ENCODE data around the gene RND3. TPM values are rescaled to one million over a fixed set of nuclear protein-coding genes. Genes with fewer than 3 reads are reported as not detected.

Gene RND3
- total RNA-seq, 2 donors from 2014 or later = 41.8 to 77.8 TPM

GRCh38 chr2:150495993-150496627, 8.6 kb upstream of the RND3 start:
- intact Hi-C loops (cut with DNase I, micrococcal nuclease) = no loop called here
- ATAC-seq = peak; percentile 26
- no peak for DNase-seq

- intact Hi-C loops (cut with DNase I, micrococcal nuclease) = no loop called here
- DNase-seq = no peak
- no peak for ATAC-seq
Observed at GRCh38 chr2:150495001-150495400, 7.5 kb upstream of the RND3 start.

DNA sequence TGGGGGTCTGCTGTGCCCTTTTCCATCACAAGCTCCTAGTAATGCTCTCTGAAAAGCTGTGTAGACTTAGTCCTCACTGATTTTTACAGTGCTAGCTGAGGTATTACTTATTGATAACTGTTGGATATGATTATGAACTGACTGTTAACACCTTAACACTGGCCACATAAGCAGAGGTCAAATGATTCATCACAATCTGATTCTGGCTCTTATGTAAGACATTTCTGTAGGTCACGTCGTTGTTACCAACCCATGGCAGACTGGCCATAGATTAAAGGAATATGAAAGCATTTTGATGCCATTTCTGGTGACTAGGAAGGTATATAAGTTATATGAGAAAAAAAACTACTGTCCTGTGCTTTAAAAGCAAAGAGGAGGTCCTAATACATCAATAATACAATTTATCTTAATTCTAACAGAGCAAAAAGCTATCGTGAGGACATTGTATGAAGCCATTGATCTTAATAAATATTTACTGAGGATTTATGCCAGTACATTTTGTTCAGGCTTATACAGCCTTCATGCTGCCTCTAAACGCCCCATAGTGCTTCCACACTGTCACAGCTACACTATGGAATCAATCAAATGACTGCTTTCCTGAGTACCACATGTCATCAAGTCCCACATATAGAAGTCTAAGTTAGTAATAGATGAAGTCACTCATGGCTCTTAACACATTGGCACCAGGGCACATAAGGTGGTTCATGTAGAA, 6.9 kb upstream of the RND3 start:
- intact Hi-C loops (cut with DNase I, micrococcal nuclease) = loop anchor here in 1 of 2 donors (5.0 kb wide), 1 partner anchor 897 kb away; no protein-coding TSS in a partner anchor
- DNase-seq = no peak
- no peak for ATAC-seq

- DNase-seq (no peak), ATAC-seq (no peak)
- intact Hi-C loops (cut with DNase I, micrococcal nuclease) = loop anchor here in 1 of 2 donors (5.0 kb wide), 1 partner anchor 895 kb away; no protein-coding TSS in a partner anchor
Observed at GRCh38 chr2:150491943-150492342, 4.5 kb upstream of the RND3 start.

GRCh38 chr2:150491430-150491829, 4.0 kb upstream of the RND3 start:
- ATAC-seq (no peak), DNase-seq (no peak)
- intact Hi-C loops (cut with DNase I, micrococcal nuclease) = loop anchor here in 1 of 2 donors (5.0 kb wide), 1 partner anchor 894 kb away; no protein-coding TSS in a partner anchor

DNA sequence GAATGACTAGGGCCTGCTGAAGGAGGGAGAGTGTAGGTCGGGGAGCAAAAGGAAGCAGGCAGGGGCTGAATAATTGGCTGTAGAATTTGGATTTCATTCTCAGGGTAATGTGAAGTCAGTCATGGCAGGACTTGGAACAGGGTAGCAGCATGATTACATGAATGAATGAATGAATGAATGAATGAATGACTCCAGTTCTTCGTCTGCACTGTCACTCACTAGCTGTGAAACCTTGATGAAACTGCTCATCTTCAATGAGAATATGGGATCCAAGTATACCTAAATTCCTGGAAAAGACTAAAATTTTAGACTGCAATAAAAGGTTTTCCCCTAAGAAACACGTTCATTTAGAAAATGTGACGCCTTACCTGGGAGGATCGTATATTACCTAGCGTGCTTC, 3.0 kb upstream of the RND3 start:
- intact Hi-C loops (cut with DNase I, micrococcal nuclease) = loop anchor here in 1 of 2 donors (5.0 kb wide), 1 partner anchor 893 kb away; no protein-coding TSS in a partner anchor
- ATAC-seq (no peak), DNase-seq (no peak)

- intact Hi-C loops (cut with DNase I, micrococcal nuclease) = no loop called here
- ATAC-seq (peak; percentile 31), DNase-seq (peak; percentile 41 to 55)
Observed at GRCh38 chr2:150486539-150487484, 655 bp downstream of the RND3 start.

DNA sequence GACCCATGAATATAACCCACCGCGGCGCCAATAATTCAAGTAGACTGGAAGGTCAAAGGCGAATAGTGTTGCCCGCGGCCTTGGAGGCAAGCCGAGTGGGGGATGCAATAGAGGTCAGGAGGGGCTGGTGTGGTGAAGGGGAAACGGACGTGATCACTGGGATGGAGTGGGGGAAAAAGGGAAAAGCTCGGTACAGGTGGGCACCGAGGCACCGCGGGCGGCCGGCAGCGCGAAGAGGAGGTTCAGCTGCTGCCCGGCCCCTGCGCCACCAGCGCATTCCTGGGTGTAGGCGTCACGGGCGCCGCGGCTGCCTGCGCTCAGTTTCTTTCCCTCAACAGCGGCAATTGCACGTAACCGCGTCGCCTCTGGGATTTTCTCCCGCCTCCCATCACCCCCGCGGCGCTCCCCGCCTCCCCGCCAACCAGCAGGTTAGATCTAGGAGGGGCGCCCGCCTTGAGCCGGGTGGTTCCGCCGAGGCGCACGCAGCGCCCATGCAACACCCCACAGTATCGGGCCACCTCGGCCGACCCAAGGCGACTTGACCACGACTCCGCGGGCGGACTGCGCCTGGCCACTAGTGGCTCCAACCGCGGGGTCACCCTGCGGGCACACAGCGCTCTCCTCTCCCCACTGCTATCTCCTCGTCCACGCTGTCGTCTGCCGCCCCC, 1.5 kb downstream of the RND3 start:
- DNase-seq (peak; percentile 78 to 84), ATAC-seq (peak; percentile 65)
- intact Hi-C loops (cut with DNase I, micrococcal nuclease) = no loop called here

DNA sequence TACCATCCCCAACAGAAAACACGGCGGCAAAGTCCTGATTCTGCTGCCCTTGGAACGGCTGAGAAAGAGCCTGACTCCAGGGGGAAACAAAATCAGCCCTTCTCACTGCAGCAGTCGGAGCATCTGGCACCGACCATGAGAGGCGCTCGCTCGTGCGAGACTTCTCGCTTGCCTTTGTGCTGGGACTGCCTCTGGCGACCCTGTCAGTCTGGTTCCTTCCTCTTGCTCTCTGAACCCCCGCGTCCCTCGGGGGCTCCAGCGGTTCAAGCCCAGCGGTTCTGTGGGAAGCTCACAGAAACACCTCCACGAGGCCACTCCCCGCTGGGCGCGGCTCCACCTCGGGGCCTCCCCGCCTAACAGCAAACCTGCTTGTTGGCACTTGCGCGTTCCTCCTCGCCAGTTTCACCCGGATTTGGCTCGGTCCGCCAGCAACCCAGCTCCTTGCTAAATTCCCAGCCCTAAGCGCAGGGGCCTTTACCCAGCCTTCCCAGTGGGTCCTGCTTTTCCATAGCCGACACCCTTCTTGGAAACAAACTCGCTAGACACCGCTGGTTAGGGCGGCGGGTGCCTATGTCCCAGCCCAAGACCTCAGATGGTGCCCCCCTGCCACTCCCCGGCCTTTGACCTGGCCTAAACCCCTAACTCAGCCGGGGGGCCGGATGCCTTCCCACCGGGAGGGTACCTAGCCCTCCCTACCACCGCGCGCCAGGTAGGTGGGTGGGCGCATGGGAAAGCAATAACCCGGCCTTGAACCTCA, 2.2 kb downstream of the RND3 start:
- intact Hi-C loops (cut with DNase I, micrococcal nuclease) = no loop called here
- ATAC-seq (peak; percentile 68), DNase-seq (peak; percentile 91 to 92)

DNA sequence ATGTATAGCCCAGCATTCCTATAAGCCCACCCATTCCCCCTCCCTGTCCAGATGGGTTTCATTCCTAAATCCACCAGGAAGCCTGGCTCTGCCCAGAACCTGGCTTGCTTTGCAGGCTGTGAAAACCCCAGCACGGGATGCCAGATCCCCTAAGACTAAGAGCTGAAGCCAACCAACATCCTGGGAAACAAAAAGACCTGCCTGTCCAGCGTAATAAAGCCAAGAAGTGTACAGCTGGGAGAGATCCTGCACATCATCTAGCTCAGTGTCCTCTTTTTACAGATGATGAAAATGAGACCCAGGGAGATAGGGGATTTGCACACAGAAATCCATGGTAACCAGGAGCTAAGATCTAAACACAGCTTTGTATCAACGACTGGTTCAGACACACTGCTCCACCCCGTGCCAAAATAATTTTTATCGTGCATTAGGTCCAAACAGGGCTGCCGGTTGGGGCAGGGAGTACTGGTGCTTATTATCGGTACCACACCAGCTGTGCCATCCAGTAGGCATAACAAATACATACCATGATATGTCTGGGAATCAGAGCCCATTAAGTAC, 2.9 kb downstream of the RND3 start:
- intact Hi-C loops (cut with DNase I, micrococcal nuclease) = no loop called here
- no peak for ATAC-seq
- DNase-seq = peak in 1 of 2 donors; percentile 16

DNA sequence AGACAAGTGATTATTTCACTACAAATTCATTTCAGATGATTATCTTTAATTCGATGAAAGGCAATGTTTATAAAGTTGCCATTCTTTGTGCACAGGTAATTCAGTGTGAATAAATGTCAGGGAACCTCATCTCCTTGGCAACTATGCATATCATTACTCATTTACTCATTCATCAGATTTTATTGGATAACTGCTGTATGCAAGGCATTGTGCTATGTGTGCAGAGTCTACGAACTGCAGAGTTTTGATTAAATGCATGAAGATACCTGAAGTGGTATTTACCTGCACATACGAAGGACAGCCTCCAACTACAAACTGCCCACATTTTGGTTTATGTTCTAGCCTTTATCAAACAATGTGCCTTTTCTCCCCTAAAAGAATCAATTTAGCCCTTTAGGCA, 3.5 kb downstream of the RND3 start:
- intact Hi-C loops (cut with DNase I, micrococcal nuclease) = no loop called here
- DNase-seq (no peak), ATAC-seq (peak; percentile 42)

GRCh38 chr2:150483532-150483931, 3.9 kb downstream of the RND3 start:
- ATAC-seq (no peak), DNase-seq (no peak)
- intact Hi-C loops (cut with DNase I, micrococcal nuclease) = no loop called here

DNA sequence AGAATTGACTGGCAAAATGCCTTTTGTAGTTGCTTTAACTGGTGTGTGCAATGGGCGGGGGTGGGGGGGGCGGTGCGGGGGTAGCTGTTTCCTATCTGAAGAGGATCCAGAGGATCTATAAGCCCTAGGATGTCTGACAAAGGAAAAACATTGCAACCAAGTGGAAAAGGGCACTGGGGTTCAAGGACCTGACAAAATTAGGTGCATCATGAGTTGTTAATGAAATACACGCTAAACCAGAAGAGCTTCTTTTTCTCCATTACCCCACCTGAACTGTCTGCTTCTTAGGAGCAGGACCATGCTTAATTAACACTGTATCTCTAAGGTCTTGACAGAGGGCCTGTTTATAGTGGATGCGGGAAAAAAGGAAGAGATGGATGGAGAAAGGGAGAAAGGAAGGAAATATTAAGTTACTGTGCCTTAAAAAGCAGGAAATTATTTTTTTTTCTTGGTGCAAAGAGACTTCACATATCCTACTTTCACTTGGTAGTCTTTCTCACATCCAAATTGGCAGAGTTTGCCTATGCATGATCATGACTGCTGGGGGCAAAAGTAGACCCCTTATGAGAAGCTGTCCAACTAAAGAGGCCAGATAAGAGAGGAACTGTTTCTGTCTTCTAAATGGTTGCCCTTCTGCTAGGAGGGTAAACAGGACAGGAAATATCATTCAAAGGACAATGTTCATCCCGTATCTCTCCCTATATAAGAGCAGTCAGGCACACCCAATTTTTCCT, 4.6 kb downstream of the RND3 start:
- ATAC-seq (no peak), DNase-seq (no peak)
- intact Hi-C loops (cut with DNase I, micrococcal nuclease) = no loop called here

GRCh38 chr2:150482111-150482510, 5.4 kb downstream of the RND3 start:
- DNase-seq (no peak), ATAC-seq (no peak)
- intact Hi-C loops (cut with DNase I, micrococcal nuclease) = no loop called here

DNA sequence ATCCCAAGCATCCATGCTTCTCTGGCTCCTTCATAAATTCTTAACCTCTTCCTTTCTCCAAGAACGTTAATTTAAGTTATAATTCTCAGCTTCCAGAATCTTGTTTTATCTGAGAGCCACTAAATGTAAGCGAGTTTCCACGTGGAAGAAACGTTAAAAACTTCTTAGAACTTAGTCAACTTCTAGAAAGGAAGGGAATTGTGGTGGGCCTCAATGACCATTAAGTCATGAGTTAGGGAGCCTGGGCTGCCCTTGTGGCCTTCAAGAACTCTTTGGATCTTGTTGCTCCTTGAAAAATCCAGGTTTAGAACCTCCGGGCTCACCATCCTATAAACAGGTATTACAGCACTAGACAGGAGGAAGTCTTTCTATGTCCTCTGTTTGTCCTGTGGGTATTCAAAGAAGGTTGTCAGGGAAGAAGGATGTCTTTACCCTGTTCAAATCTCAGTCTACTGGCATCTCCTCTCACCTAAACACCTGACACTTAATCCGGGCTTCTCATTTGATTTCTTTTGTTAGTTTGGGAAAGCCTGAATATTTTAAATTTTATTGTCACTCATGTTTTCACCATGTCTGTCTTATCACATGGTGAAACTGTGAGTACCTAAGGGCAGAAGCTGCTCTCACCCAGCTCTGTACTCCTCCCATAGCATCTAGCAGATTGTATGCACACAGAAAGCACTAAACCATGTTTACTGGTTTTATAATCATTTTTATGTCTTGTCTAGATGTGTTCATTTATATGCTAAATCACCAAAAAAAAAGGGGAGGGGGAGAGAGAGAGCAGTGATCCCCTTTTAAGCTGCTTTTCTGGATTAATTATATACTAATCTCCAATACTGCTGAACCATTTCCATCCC, 6.3 kb downstream of the RND3 start:
- DNase-seq (no peak), ATAC-seq (no peak)
- intact Hi-C loops (cut with DNase I, micrococcal nuclease) = no loop called here

DNA sequence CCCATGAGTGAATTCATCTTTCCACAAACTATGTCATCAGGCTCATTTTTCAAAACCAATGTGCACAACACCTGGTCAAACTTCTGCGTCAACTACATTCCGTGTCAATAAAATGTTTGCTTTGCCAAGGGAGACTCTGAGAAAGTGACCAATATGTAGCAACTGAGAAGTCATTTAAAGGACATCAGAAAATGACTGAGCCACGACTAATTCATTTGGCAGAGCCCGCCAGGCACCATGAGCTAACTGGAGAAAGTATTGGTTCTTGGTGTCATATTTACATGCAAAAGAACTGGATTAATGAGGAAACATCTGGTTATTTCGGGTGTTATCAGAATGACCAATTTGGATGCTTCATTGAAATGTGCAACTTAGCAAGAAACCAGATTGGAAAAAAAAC, 7.2 kb downstream of the RND3 start:
- no peak for ATAC-seq
- DNase-seq = no peak
- intact Hi-C loops (cut with DNase I, micrococcal nuclease) = no loop called here
